Measurements from ENCODE around the gene PLA2G15. TPM values are rescaled to one million over a fixed set of nuclear protein-coding genes. Genes with fewer than 3 reads are reported as not detected.

Gene PLA2G15
- total and polyA plus RNA-seq, 4 donors, result 14.8 to 26.5 (median 22.8) TPM

DNA sequence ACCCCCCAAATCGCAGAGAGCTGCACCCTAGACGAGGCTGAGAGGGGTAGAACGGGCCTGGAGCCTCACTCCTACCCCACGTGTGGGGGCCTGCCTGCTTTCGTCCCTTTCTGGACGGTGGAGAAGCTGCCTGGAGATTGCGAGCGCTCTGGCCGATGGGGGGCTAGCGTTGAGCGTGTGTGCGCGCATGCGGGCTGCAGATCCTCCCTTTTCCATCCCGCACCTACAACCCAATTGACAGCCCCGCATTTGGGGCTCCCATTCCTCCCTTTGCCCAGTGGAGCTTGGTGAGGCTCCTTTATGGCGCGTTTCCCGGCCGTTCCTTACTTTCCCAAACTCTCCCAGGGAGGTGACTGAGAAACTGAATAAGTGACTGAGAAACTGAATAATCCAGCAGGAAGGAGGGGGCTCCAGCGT is 8.3 kb upstream of the PLA2G15 start:
- H3K27ac ChIP-seq (ENCODE audit: low read depth, low read length), result peak overlapping the region; percentile 64
- 1% methylated on average over 16 of the region's 21 CpGs for WGBS (ENCODE audit: insufficient coverage)
- no peaks in the 10 kb centered on the region for H3K9me3 ChIP-seq (ENCODE audit: control insufficient read depth, insufficient read depth, low read length)
- peaks cover 7% of the 10 kb centered on the region for H3K36me3 ChIP-seq (ENCODE audit: control insufficient read depth, insufficient read depth, low read length)
- H3K27me3 ChIP-seq (ENCODE audit: control insufficient read depth, insufficient read depth, low read length), result peaks cover 37% of the 10 kb centered on the region
- DNase-seq (ENCODE audit: low read depth in 4 of 6, low spot score in 6 of 6), result peak in 2 of 6 donors; percentile 68 to 72
- peak overlapping the region; percentile 77 for H3K4me3 ChIP-seq (ENCODE audit: low read depth, low read length)
- H3K4me1 ChIP-seq (ENCODE audit: control insufficient read depth, insufficient read depth, low read length), result peaks cover 37% of the 10 kb centered on the region

DNA sequence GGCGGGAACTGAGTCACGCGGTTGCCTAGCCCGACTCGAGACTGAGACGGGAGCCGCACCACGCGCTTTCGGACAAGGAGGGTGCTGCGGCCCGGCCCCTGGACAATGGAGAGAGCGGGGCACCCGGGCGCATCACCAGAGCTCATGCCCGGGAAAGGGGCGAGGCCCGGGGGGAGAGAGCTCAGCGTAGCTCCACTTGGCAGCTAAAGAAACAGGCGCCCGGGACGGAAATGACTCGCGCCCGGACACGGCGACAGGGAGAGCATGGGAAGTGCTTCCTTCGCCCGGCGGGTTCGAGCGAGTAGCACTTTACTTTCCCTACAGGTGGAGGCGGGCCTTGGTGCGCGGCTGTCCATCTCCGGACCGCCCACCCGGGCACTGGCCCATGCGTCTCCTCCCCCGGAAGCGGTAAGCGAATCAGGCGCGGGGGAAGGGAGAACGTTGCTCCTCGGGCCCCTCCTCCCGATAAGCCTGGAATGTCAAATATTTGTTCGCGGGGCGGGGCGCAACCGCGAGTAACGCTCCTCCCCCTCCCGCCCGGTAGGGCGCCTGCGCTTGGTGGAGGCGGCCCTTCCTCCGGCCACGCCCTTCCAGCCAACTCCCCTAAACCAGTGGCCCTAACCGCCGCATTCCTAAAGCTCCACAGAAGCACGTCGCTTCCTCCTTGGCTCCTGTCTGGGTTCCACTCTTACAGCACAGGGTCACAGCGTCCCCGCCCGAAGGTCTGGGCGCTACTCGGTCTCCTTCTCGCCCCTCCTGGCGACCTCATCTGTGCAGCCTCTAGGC is 7.7 kb upstream of the PLA2G15 start:
- DNase-seq (ENCODE audit: low read depth in 4 of 6, low spot score in 6 of 6), result peak; percentile 80 to 98 (median 90)
- no peaks in the 10 kb centered on the region for H3K9me3 ChIP-seq (ENCODE audit: control insufficient read depth, insufficient read depth, low read length)
- peaks cover 37% of the 10 kb centered on the region for H3K27me3 ChIP-seq (ENCODE audit: control insufficient read depth, insufficient read depth, low read length)
- H3K4me3 ChIP-seq (ENCODE audit: low read depth, low read length), result peak overlapping the region; percentile 77
- peaks cover under 1% of the 10 kb centered on the region for H3K36me3 ChIP-seq (ENCODE audit: control insufficient read depth, insufficient read depth, low read length)
- H3K4me1 ChIP-seq (ENCODE audit: control insufficient read depth, insufficient read depth, low read length), result peaks cover 37% of the 10 kb centered on the region
- WGBS (ENCODE audit: insufficient coverage), result under 1% methylated on average over 72 of the region's 72 CpGs
- peak overlapping the region; percentile 64 for H3K27ac ChIP-seq (ENCODE audit: low read depth, low read length)

DNA sequence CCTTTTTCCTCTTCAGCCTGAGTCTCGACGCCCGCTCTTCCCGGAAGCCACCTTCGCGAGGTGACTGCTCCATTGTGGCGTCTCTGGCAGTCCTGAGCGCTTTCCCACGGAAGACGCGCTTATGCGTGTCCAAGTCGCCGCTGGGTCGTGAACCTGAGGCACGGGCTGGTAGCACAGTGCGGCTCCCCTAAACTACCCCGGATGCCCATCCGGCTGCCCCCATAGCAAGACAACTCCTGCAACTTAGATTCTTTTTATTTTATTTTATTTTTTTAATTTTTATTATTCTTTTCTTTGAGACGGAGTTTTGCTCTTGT is 7.2 kb upstream of the PLA2G15 start:
- Histone ChIP-seq H3K9me3 (ENCODE audit: control insufficient read depth, insufficient read depth, low read length) (no peaks in the 10 kb centered on the region), H3K4me1 (ENCODE audit: control insufficient read depth, insufficient read depth, low read length) (peaks cover 37% of the 10 kb centered on the region), H3K36me3 (ENCODE audit: control insufficient read depth, insufficient read depth, low read length) (no peaks in the 10 kb centered on the region), H3K27me3 (ENCODE audit: control insufficient read depth, insufficient read depth, low read length) (peaks cover 37% of the 10 kb centered on the region), H3K27ac (ENCODE audit: low read depth, low read length) (peak overlapping the region; percentile 57), H3K4me3 (ENCODE audit: low read depth, low read length) (peak overlapping the region; percentile 77)
- no peak for DNase-seq (ENCODE audit: low read depth in 4 of 6, low spot score in 6 of 6)
- 9% methylated on average over 17 of the region's 20 CpGs for WGBS (ENCODE audit: insufficient coverage)

DNA sequence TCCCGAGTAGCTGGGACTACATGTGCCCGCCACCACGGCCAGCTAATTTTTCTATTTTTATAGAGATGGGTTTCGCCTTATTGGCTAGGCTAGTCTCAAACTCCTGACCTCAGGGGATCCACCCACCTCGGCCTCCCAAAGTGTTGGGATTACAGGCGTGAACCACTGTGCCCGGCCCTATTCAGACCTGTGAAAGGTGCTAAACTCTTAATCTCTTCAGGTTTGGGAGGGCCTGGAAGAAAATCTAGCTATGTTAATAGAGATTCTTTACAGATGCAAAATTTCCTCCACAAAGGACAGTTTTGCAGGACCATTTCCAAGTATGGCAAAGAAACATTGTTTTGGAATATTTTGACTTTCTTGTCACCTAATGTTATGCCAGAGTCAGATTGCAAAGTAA is 3.1 kb upstream of the PLA2G15 start:
- H3K36me3 ChIP-seq (ENCODE audit: control insufficient read depth, insufficient read depth, low read length), result no peaks in the 10 kb centered on the region
- no peak overlapping the region for H3K27ac ChIP-seq (ENCODE audit: low read depth, low read length)
- H3K27me3 ChIP-seq (ENCODE audit: control insufficient read depth, insufficient read depth, low read length), result peaks cover 8% of the 10 kb centered on the region
- no peak for DNase-seq (ENCODE audit: low read depth in 4 of 6, low spot score in 6 of 6)
- WGBS (ENCODE audit: insufficient coverage), result 100% methylated on average over 2 of the region's 7 CpGs
- no peaks in the 10 kb centered on the region for H3K9me3 ChIP-seq (ENCODE audit: control insufficient read depth, insufficient read depth, low read length)
- no peak overlapping the region for H3K4me3 ChIP-seq (ENCODE audit: low read depth, low read length)
- H3K4me1 ChIP-seq (ENCODE audit: control insufficient read depth, insufficient read depth, low read length), result peaks cover 43% of the 10 kb centered on the region

DNA sequence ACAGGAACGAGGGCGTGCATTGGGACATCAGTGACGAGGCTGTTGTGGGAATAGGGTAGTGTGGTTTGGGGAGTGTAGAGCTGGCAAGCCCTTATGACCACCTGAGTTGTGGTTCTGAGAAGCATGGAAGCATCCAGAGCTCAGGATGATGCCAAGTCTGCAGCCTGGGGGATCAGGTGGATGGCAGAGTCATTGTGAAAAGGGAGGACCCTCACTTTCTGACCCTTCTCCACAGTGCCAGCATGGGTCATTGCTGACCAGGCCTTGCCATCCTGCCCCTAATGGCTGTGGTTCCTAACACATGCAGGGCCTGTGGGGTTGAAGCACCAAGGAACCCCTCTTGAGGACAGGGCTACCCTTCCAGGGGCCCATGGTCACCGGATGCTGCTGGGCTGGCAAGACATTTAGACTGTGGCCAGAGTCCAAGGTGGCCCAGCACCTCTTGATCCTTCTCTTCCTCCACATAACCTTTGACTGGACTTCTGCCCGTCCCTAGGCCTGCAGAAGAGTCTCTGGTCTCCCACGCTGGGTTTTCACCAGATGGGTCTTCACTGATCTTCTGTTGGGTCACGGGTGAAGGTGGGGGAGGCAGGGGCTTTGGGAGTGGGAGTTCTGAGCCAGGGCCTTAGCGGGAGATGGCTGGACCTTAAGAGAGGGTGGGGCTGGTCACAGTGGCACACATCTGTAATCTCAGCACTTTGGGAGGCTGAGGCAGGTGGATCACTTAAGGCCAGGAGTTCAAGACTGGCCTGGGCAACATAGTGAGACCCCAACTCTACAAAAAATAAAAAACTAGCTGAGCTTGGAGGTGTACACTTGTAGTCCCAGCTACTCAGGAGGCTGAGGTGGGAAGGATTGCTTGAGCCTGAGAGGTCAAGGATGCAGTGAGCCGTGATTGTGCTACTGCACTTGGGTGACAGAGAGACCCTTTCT is 2.0 kb upstream of the PLA2G15 start:
- no peaks in the 10 kb centered on the region for H3K27me3 ChIP-seq (ENCODE audit: control insufficient read depth, insufficient read depth, low read length)
- WGBS (ENCODE audit: insufficient coverage), result 82% methylated on average over 7 of the region's 9 CpGs
- DNase-seq (ENCODE audit: low read depth in 4 of 6, low spot score in 6 of 6), result no peak
- H3K27ac ChIP-seq (ENCODE audit: low read depth, low read length), result no peak overlapping the region
- H3K4me1 ChIP-seq (ENCODE audit: control insufficient read depth, insufficient read depth, low read length), result peaks cover 34% of the 10 kb centered on the region
- H3K9me3 ChIP-seq (ENCODE audit: control insufficient read depth, insufficient read depth, low read length), result no peaks in the 10 kb centered on the region
- H3K4me3 ChIP-seq (ENCODE audit: low read depth, low read length), result no peak overlapping the region
- H3K36me3 ChIP-seq (ENCODE audit: control insufficient read depth, insufficient read depth, low read length), result peaks cover 7% of the 10 kb centered on the region

DNA sequence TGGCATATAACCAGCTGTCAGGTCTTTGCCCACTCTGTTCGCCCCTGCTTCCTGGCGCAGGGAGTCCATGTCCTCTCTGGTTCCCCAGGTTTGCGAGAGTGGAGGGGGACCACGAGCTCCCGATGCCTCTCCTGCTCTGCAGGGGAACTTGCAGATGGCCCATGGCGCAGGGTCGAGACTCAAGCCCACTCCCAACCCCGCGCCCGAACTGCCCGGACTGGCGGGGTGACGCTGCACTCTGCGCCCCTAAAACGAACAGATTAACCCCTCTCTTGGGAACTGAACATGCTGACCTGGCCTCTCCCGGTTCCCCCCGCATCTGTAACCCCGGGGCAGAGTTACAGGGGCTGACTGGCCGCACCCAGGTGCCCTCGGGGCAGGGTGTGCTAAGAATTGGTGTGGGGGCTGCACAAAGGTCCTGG is 681 bp upstream of the PLA2G15 start:
- Histone ChIP-seq H3K27me3 (ENCODE audit: control insufficient read depth, insufficient read depth, low read length) (no peaks in the 10 kb centered on the region), H3K4me3 (ENCODE audit: low read depth, low read length) (peak overlapping the region; percentile 94), H3K9me3 (ENCODE audit: control insufficient read depth, insufficient read depth, low read length) (no peaks in the 10 kb centered on the region), H3K27ac (ENCODE audit: low read depth, low read length) (no peak overlapping the region), H3K36me3 (ENCODE audit: control insufficient read depth, insufficient read depth, low read length) (peaks cover 19% of the 10 kb centered on the region), H3K4me1 (ENCODE audit: control insufficient read depth, insufficient read depth, low read length) (peaks cover 33% of the 10 kb centered on the region)
- no peak for DNase-seq (ENCODE audit: low read depth in 4 of 6, low spot score in 6 of 6)
- WGBS (ENCODE audit: insufficient coverage), result 3% methylated on average over 20 of the region's 20 CpGs

DNA sequence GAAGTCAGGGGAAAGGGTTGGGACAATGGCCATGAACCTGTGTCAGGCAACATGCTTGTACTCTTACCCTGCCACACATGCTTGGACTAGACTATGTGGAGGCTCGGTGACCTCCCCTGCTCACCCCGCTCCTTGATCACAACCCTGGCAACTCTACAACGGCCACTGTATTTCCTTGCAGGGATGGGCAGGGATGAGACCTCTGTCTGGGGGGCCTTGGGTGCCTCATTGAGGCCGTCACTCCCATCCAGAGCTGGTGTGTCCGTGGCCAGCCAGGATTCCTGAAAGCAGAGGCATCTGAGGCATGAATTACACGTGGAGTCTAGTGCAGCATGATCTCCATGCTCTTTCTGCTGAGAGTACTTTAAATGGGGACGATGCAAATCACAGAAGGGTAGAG is 948 bp downstream of the PLA2G15 start:
- H3K9me3 ChIP-seq (ENCODE audit: control insufficient read depth, insufficient read depth, low read length), result no peaks in the 10 kb centered on the region
- H3K27ac ChIP-seq (ENCODE audit: low read depth, low read length), result no peak overlapping the region

DNA sequence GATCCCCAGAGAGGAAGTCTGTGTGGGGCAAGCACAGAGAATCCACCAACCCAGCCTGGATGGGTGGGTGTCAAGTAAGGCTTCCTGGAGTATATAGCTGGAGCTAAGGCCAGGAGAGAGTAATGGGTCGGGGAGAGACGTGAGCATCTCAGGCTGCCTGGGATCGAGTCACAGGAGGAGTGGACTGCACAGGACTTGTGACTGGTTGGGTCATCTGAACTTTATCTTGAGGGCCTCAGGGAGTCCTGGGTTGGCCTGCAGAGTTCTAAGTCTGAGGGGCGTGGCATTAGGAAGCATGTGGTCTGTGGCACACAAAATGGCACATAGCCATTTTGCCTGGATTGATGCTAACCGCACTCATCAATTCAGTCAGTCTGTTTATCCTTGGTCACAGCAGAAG is 1.5 kb downstream of the PLA2G15 start:
- no peak for DNase-seq (ENCODE audit: low read depth in 4 of 6, low spot score in 6 of 6)
- 81% methylated on average over 5 of the region's 5 CpGs for WGBS (ENCODE audit: insufficient coverage)
- no peak overlapping the region for H3K27ac ChIP-seq (ENCODE audit: low read depth, low read length)
- H3K9me3 ChIP-seq (ENCODE audit: control insufficient read depth, insufficient read depth, low read length), result no peaks in the 10 kb centered on the region
- H3K4me1 ChIP-seq (ENCODE audit: control insufficient read depth, insufficient read depth, low read length), result peaks cover 28% of the 10 kb centered on the region
- H3K4me3 ChIP-seq (ENCODE audit: low read depth, low read length), result peak overlapping the region; percentile 1
- peaks cover 36% of the 10 kb centered on the region for H3K36me3 ChIP-seq (ENCODE audit: control insufficient read depth, insufficient read depth, low read length)
- no peaks in the 10 kb centered on the region for H3K27me3 ChIP-seq (ENCODE audit: control insufficient read depth, insufficient read depth, low read length)

More for the DNA sequence above, 948 bp downstream of the PLA2G15 start:
- peaks cover 33% of the 10 kb centered on the region for H3K36me3 ChIP-seq (ENCODE audit: control insufficient read depth, insufficient read depth, low read length)
- H3K27me3 ChIP-seq (ENCODE audit: control insufficient read depth, insufficient read depth, low read length), result no peaks in the 10 kb centered on the region
- no peak for DNase-seq (ENCODE audit: low read depth in 4 of 6, low spot score in 6 of 6)
- H3K4me1 ChIP-seq (ENCODE audit: control insufficient read depth, insufficient read depth, low read length), result peaks cover 28% of the 10 kb centered on the region
- peak overlapping the region; percentile 94 for H3K4me3 ChIP-seq (ENCODE audit: low read depth, low read length)
- WGBS (ENCODE audit: insufficient coverage), result 84% methylated on average over 7 of the region's 7 CpGs

DNA sequence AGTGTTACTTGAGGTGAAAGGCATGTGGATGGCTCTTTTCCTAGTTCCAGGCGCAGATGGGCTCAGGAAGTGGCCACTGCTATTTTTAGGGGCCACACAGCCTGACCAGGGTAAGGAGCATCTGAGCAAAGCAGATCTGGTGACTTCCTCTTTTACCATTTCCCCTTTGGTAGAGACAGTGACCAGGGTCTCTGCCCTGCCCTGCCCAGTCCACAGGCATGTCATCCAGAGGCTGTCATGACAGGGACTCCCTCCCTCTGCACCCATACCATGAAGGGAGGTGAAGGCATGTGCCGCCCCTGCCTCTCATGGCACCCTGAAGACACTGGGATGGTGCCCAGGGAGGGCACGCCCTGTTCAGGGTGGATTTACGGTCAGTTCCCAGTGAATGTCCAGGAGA is 2.2 kb downstream of the PLA2G15 start:
- WGBS (ENCODE audit: insufficient coverage), result 93% methylated on average over 4 of the region's 4 CpGs
- H3K27me3 ChIP-seq (ENCODE audit: control insufficient read depth, insufficient read depth, low read length), result no peaks in the 10 kb centered on the region
- no peak overlapping the region for H3K27ac ChIP-seq (ENCODE audit: low read depth, low read length)
- peaks cover 28% of the 10 kb centered on the region for H3K4me1 ChIP-seq (ENCODE audit: control insufficient read depth, insufficient read depth, low read length)
- H3K36me3 ChIP-seq (ENCODE audit: control insufficient read depth, insufficient read depth, low read length), result peaks cover 41% of the 10 kb centered on the region
- H3K9me3 ChIP-seq (ENCODE audit: control insufficient read depth, insufficient read depth, low read length), result no peaks in the 10 kb centered on the region
- DNase-seq (ENCODE audit: low read depth in 4 of 6, low spot score in 6 of 6), result no peak
- H3K4me3 ChIP-seq (ENCODE audit: low read depth, low read length), result no peak overlapping the region
